GM18867 (cell line): ENCODE results near the gene ACAP2.

Experiments
- ATAC-seq: cut with Tn5 transposase; IDR thresholded peaks from one replicate; pipeline ENCODE4 v1.9.1; 2021; ENCODE audit warnings: mild to moderate bottlenecking, moderate library complexity; ENCODE audit not compliant: unreplicated experiment

The ACAP2 gene

GRCh38 chr3:195263193-195263924 is 179.5 kb downstream of the ACAP2 start:
- no peak for ATAC-seq

GRCh38 chr3:195261925-195262324 is 180.9 kb downstream of the ACAP2 start:
- no peak for ATAC-seq

- peak; percentile 4 for ATAC-seq
Observed at GRCh38 chr3:195260280-195260905, 182.4 kb downstream of the ACAP2 start.

- ATAC-seq = peak; percentile 79
Observed at GRCh38 chr3:195259475-195260279, 183.1 kb downstream of the ACAP2 start.

GRCh38 chr3:195259154-195259474 is 183.7 kb downstream of the ACAP2 start:
- ATAC-seq = no peak

GRCh38 chr3:195258449-195259153 is 184.2 kb downstream of the ACAP2 start:
- no peak for ATAC-seq

- ATAC-seq = no peak
Observed at GRCh38 chr3:195257454-195258448, 185.1 kb downstream of the ACAP2 start.

- ATAC-seq = no peak
Observed at GRCh38 chr3:195256639-195257453, 186.0 kb downstream of the ACAP2 start.

GRCh38 chr3:195255571-195256501 is 187.0 kb downstream of the ACAP2 start:
- no peak for ATAC-seq

GRCh38 chr3:195255176-195255500 is 187.7 kb downstream of the ACAP2 start:
- no peak for ATAC-seq

- no peak for ATAC-seq
Observed at GRCh38 chr3:195254454-195255175, 188.2 kb downstream of the ACAP2 start.

GRCh38 chr3:195253923-195254432 is 188.8 kb downstream of the ACAP2 start:
- ATAC-seq = no peak

GRCh38 chr3:195251336-195252065 is 191.3 kb downstream of the ACAP2 start:
- ATAC-seq = no peak

- no peak for ATAC-seq
Observed at GRCh38 chr3:195250473-195251251, 192.2 kb downstream of the ACAP2 start.

GRCh38 chr3:195249858-195250464 is 192.9 kb downstream of the ACAP2 start:
- no peak for ATAC-seq
